Measurements from ENCODE around the gene VCL.
A peak's percentile ranks its signal among the peaks of the same experiment; 100 is the strongest.

The VCL gene

GRCh38 chr10:74117738-74118137 is 119.8 kb downstream of the VCL start:
- H3K27ac ChIP-seq, result no peak overlapping the region
- TF ChIP-seq ZFX (IDR thresholded peaks at IDR 0.05; ENCODE audit: borderline replicate concordance), result no peak
- TF ChIP-seq, protein P1, sequence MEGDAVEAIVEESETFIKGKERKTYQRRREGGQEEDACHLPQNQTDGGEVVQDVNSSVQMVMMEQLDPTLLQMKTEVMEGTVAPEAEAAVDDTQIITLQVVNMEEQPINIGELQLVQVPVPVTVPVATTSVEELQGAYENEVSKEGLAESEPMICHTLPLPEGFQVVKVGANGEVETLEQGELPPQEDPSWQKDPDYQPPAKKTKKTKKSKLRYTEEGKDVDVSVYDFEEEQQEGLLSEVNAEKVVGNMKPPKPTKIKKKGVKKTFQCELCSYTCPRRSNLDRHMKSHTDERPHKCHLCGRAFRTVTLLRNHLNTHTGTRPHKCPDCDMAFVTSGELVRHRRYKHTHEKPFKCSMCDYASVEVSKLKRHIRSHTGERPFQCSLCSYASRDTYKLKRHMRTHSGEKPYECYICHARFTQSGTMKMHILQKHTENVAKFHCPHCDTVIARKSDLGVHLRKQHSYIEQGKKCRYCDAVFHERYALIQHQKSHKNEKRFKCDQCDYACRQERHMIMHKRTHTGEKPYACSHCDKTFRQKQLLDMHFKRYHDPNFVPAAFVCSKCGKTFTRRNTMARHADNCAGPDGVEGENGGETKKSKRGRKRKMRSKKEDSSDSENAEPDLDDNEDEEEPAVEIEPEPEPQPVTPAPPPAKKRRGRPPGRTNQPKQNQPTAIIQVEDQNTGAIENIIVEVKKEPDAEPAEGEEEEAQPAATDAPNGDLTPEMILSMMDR (IDR thresholded peaks at IDR 0.05), result no peak

GRCh38 chr10:74118804-74119203 is 120.9 kb downstream of the VCL start:
- H3K27ac ChIP-seq, result peak overlapping the region; percentile 31; the same call in 1 of the 2 replicates
- TF ChIP-seq ZFX (IDR thresholded peaks at IDR 0.05; ENCODE audit: borderline replicate concordance), result no peak
- TF ChIP-seq, protein P1 (IDR thresholded peaks at IDR 0.05), result no peak

GRCh38 chr10:74120911-74121310 is 123.0 kb downstream of the VCL start:
- no peak overlapping the region for H3K27ac ChIP-seq
- no peak for TF ChIP-seq ZFX (IDR thresholded peaks at IDR 0.05; ENCODE audit: borderline replicate concordance)
- TF ChIP-seq, protein P1 (IDR thresholded peaks at IDR 0.05), result no peak

GRCh38 chr10:74121368-74121767 is 123.5 kb downstream of the VCL start:
- H3K27ac ChIP-seq, result no peak overlapping the region
- TF ChIP-seq, protein P1 (IDR thresholded peaks at IDR 0.05), result no peak
- no peak for TF ChIP-seq ZFX (IDR thresholded peaks at IDR 0.05; ENCODE audit: borderline replicate concordance)

- TF ChIP-seq ZFX (IDR thresholded peaks at IDR 0.05; ENCODE audit: borderline replicate concordance), result no peak
- TF ChIP-seq, protein P1 (IDR thresholded peaks at IDR 0.05), result no peak
- H3K27ac ChIP-seq, result no peak overlapping the region
Observed at GRCh38 chr10:74122060-74122459, 124.1 kb downstream of the VCL start.

DNA sequence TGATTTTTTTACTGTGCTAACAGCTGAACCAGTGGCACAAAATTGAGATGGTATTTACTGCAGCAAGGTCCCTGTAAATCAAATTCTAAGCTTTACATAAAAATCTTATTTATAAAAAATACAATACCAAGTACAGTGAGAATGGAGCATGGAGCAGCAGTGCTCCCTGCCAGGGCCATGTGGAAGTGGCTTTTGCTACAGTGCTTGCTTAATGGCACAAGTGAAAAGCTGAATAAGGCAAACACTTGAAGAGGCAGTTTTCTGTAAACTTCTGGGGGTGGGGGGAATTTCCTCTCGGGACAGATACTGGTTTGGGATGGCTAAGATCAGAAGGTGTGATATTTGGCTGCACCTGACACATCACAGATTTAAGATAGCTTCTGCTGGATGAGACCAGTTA is 125.2 kb downstream of the VCL start:
- TF ChIP-seq, protein P1 (IDR thresholded peaks at IDR 0.05), result no peak
- no peak for TF ChIP-seq ZFX (IDR thresholded peaks at IDR 0.05; ENCODE audit: borderline replicate concordance)
- H3K27ac ChIP-seq, result no peak overlapping the region

DNA sequence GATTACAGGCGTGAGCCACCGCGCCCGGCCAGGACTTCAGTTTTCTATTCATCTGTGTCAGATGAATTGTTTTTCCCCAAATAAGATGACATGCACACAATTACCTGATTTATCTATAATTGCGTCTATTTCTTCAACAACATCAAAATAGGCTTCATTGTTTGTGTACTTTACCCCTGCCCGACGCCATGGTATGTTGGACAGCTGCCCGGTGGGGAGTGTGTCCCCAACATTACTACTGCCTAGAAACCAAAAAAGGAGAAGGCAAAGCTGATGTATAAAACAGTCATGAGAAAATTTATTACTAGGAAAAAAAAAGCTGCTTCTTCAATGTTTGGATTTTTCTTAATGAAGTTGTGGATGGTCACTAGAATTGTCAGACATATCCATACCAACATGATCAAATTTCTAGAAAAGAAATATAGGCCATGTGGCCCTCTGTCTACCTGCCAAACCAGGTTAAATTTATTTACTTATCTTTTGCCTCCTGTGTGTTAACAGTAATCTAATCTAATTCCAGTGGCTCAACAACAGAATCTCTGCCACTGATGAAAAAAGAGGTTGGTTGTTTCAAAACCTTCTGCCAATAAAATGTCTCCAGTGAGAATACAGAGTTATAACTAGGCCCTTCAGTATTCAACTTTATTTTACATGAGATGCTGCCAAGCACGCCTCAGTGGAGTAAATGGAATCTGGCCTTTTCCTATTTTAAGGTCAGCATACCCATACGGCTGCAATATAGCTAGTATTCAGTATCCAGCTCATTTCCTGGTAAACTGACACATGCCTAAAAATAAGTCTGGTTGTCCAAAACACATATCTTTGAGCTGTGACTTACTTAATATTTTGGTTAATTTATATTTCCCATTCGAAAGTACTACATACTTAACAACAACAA is 136.3 kb downstream of the VCL start:
- TF ChIP-seq, protein P1 (IDR thresholded peaks at IDR 0.05), result no peak
- TF ChIP-seq ZFX (IDR thresholded peaks at IDR 0.05; ENCODE audit: borderline replicate concordance), result no peak
- H3K27ac ChIP-seq, result no peak overlapping the region

All from 22Rv1 (cell line).